COLO668 (cell line): ENCODE results near the gene GPR55.
A peak's percentile ranks its signal among the peaks of the same experiment; 100 is the strongest.

ENCODE experiments used
- DNase-seq: peaks from one replicate; lab custom pipeline; 2025; ENCODE audit not compliant: unreplicated experiment; lab: John Stamatoyannopoulos, UW

GPR55 gene

GRCh38 chr2:230919681-230920080, 5.4 kb downstream of the GPR55 start:
- no peak for DNase-seq

- no peak for DNase-seq
Observed at GRCh38 chr2:230919240-230919639, 5.8 kb downstream of the GPR55 start.

GRCh38 chr2:230916218-230916617, 8.8 kb downstream of the GPR55 start:
- no peak for DNase-seq

- no peak for DNase-seq
Observed at GRCh38 chr2:230915319-230915718, 9.7 kb downstream of the GPR55 start.

- no peak for DNase-seq
Observed at GRCh38 chr2:230914886-230915285, 10.2 kb downstream of the GPR55 start.

GRCh38 chr2:230913406-230914143, 11.5 kb downstream of the GPR55 start:
- DNase-seq, result no peak

- no peak for DNase-seq
Observed at GRCh38 chr2:230912724-230913123, 12.3 kb downstream of the GPR55 start.

- DNase-seq, result no peak
Observed at GRCh38 chr2:230912046-230912445, 13.0 kb downstream of the GPR55 start.

GRCh38 chr2:230910546-230911177, 14.4 kb downstream of the GPR55 start:
- DNase-seq, result no peak

- DNase-seq, result no peak
Observed at GRCh38 chr2:230909841-230910545, 15.0 kb downstream of the GPR55 start.

GRCh38 chr2:230908595-230909191, 16.3 kb downstream of the GPR55 start:
- peak; percentile 77 for DNase-seq

- peak; percentile 45 for DNase-seq
Observed at GRCh38 chr2:230908092-230908594, 16.9 kb downstream of the GPR55 start.

GRCh38 chr2:230907361-230908091, 17.5 kb downstream of the GPR55 start:
- no peak for DNase-seq

GRCh38 chr2:230906471-230907230, 18.4 kb downstream of the GPR55 start:
- no peak for DNase-seq

- no peak for DNase-seq
Observed at GRCh38 chr2:230905448-230906421, 19.3 kb downstream of the GPR55 start.

- no peak for DNase-seq
Observed at GRCh38 chr2:230904856-230905447, 20.1 kb downstream of the GPR55 start.

- no peak for DNase-seq
Observed at GRCh38 chr2:230903231-230904150, 21.6 kb downstream of the GPR55 start.
